Vagina (tissue), 2 donors: ENCODE measurements around the gene NXPH3. TPM values are rescaled to one million over a fixed set of nuclear protein-coding genes. Genes with fewer than 3 reads are reported as not detected.
A peak's percentile ranks its signal among the peaks of the same experiment; 100 is the strongest.

ENCODE experiments used
- DNase-seq, 2 donors: peaks; one replicate each; pipeline ENCODE4 v3.0.0-alpha.2; 2017; ENCODE audit errors: extremely low spot score in 2 of 2
- H3K27ac ChIP-seq: fragments of 200-600 bp; sonication (generic); one replicate; pipeline ENCODE4 v1.5.1; 2019
- H3K27me3 ChIP-seq: fragments of 200-600 bp; sonication (generic); one replicate; pipeline ENCODE4 v1.5.1; 2019
- H3K36me3 ChIP-seq, 2 donors: fragments of 200-600 bp; sonication (generic); one replicate each; pipeline ENCODE4 v1.5.1; 2017 to 2019
- H3K4me1 ChIP-seq: fragments of 200-600 bp; sonication (generic); one replicate; pipeline ENCODE4 v1.5.1; 2019
- H3K4me3 ChIP-seq, 2 donors: fragments of 200-600 bp; sonication (generic); 1 replicate in 1 of 2; 2 replicates in 1 of 2; pipeline ENCODE4 v1.5.1; 2016 to 2019
- H3K9me3 ChIP-seq: fragments of 200-600 bp; sonication (generic); one replicate; pipeline ENCODE4 v1.5.1; 2019
- POLR2A ChIP-seq, 2 donors: fragments of 450-650 bp; IDR thresholded peaks; one replicate each; pipeline ENCODE4 v1.6.1; 2017; ENCODE audit warnings: antibody characterized with exemption in 2 of 2, mild to moderate bottlenecking in 2 of 2, moderate library complexity in 2 of 2
- POLR2AphosphoS5 ChIP-seq, 2 donors: sonication (generic); formaldehyde crosslinking; IDR thresholded peaks; one replicate each; pipeline ENCODE4 v1.9.0; 2017; ENCODE audit warnings: antibody characterized with exemption in 2 of 2, mild to moderate bottlenecking in 2 of 2, low read depth in 1 of 2; ENCODE audit not compliant: insufficient read depth in 1 of 2
- intact Hi-C: fragments of 100-400 bp; cut with DNase I; formaldehyde crosslinking; loops from one replicate; pipeline ENCODE4 v1.15.1; 2023
- total RNA-seq: library from RNA; depleted of rRNA; stranded (reverse); fragments of >200 nt; gene quantifications from one replicate; pipeline ENCODE4 v1.2.3, GENCODE V29; 2016
- TF ChIP-seq, protein P1 (sequence below), 3 experiments: fragments of 450-650 bp in 2 of 3; fragments of 200-600 bp in 1 of 3; sonication (generic) in 1 of 3; IDR thresholded peaks; one replicate each; pipeline ENCODE4 v1.5.1; 2017 to 2019; ENCODE audit warnings: antibody characterized with exemption in 3 of 3, mild to moderate bottlenecking in 2 of 3, moderate library complexity in 2 of 3

The NXPH3 gene
- total RNA-seq, 1 donor from 2014 or later = 18.4 TPM

DNA sequence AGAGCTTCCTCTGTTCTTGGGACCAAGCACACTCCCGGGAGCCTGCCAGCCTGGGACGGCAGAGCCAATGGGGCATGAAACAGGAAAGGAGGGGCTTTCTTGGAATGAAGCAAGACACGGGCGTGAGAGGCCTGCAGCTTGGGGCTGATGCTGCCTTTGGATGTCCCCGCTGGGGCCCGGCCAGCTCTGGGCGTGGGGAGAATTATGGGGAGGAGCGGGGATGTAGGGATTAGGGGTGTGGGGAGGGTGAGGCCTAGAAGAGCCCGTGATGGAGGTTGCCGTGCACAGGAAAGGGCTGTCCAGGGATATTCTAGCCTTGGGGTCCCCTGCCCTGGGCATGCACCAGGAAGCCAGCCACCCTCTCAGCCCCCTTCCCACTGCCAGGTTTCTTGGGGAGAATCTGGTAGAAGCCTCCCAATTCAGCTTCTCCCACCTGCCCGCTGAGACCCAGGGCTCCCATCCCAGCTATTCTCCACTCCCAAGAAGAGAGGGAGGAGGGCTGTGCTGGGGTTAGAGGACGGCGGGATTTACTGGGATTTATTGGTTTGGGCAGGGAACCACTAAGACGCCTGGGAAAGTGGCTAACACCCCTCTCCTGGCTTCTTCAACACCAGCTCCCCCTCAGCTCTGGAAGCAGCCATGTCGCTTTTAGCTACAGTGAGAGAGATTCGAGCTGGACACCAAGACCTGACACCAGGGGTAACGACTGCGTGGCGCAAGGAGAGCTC lies 20.0 kb upstream of the NXPH3 start:
- TF ChIP-seq, protein P1, sequence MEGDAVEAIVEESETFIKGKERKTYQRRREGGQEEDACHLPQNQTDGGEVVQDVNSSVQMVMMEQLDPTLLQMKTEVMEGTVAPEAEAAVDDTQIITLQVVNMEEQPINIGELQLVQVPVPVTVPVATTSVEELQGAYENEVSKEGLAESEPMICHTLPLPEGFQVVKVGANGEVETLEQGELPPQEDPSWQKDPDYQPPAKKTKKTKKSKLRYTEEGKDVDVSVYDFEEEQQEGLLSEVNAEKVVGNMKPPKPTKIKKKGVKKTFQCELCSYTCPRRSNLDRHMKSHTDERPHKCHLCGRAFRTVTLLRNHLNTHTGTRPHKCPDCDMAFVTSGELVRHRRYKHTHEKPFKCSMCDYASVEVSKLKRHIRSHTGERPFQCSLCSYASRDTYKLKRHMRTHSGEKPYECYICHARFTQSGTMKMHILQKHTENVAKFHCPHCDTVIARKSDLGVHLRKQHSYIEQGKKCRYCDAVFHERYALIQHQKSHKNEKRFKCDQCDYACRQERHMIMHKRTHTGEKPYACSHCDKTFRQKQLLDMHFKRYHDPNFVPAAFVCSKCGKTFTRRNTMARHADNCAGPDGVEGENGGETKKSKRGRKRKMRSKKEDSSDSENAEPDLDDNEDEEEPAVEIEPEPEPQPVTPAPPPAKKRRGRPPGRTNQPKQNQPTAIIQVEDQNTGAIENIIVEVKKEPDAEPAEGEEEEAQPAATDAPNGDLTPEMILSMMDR (IDR thresholded peaks at IDR 0.05) = no peak
- TF ChIP-seq POLR2A (IDR thresholded peaks at IDR 0.05) = no peak
- TF ChIP-seq POLR2AphosphoS5 (IDR thresholded peaks at IDR 0.05; ENCODE audit: insufficient read depth in 1 of 2, low read depth in 1 of 2) = no peak
- DNase-seq = no peak
- Histone ChIP-seq H3K27ac (no peak overlapping the region), H3K4me3 (no peak overlapping the region), H3K36me3 (no peaks in the 10 kb centered on the region), H3K27me3 (no peaks in the 10 kb centered on the region), H3K9me3 (no peaks in the 10 kb centered on the region), H3K4me1 (peaks cover 17% of the 10 kb centered on the region)
- intact Hi-C loops = loop anchor here (2.0 to 10.0 kb wide), 5 partner anchors 61 to 439 kb away; partner anchors contain the start of genes DLX3 and NGFR

DNA sequence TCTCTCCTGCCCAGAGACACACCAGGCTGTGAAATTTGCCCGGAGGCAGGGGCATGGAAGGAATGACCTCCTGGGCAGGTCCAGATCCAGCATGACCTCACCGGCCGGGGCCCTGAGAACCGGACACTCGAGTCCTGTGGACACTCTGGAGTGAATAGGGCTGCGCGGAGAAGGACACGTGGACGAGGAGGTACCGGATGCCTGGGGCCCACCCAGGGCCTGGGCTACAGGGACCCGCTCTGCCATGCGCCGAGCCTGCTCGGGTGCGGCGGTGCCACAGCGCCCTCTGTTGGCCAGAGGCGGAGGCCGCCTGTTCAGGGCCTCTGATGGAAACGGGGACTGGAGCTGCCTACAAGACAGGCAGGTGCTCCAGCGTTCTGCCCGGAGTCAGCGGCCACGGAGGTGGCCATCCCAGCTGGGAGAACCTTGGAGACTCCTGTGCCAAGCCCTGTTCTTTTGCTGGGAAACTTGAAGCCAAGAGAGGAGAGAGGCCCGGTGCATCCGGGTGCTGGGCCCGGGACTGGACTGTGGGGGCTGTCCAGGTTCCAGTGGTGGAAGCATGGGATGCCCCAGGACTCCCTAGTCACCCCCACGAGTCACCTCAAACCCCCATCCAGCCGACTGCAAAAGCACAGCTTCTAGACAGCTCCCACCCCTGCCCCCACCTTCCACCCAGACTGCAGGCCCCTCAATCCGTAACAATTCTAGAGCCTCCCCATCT lies 19.3 kb upstream of the NXPH3 start:
- Histone ChIP-seq H3K27me3 (no peaks in the 10 kb centered on the region), H3K4me1 (peaks cover 17% of the 10 kb centered on the region), H3K9me3 (no peaks in the 10 kb centered on the region), H3K27ac (no peak overlapping the region), H3K36me3 (no peaks in the 10 kb centered on the region), H3K4me3 (no peak overlapping the region)
- intact Hi-C loops = loop anchor here (2.0 to 10.0 kb wide), 5 partner anchors 62 to 438 kb away; partner anchors contain the start of genes DLX3 and NGFR
- TF ChIP-seq, protein P1 (IDR thresholded peaks at IDR 0.05) = peak; percentile 95 to 98 (median 97)
- no peak for TF ChIP-seq POLR2A (IDR thresholded peaks at IDR 0.05)
- peak in 1 of 2 donors; percentile 86 for DNase-seq

GRCh38 chr17:49557312-49558024 lies 18.2 kb upstream of the NXPH3 start:
- intact Hi-C loops = loop anchor here (2.0 to 10.0 kb wide), 5 partner anchors 63 to 437 kb away; partner anchors contain the start of genes DLX3 and NGFR
- DNase-seq = no peak
- H3K27me3 ChIP-seq = no peaks in the 10 kb centered on the region

DNA sequence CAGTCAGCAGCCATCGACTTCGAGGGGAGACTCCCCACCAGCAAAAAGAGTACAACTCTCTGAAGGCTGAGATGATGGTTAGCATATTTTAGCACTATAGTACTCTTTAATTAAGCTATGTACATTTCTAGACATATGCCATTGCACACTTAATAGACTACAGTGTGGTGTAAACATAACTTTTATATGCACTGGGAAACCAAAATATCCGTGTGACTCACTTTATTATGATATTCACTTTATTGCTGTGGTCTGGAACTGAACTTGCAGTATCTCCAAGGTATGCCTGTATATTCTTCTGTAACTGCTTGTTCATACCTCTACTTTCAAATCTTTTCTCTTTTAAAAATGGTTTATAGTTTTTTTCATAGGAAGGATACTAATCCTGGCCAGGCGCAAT lies 11.0 kb upstream of the NXPH3 start:
- intact Hi-C loops = loop anchor here (5.0 kb wide), 1 partner anchor 218 kb away; no protein-coding TSS in a partner anchor
- H3K27me3 ChIP-seq = no peaks in the 10 kb centered on the region
- no peaks in the 10 kb centered on the region for H3K36me3 ChIP-seq
- H3K4me1 ChIP-seq = peaks cover 26% of the 10 kb centered on the region
- no peak for DNase-seq
- H3K27ac ChIP-seq = no peak overlapping the region
- TF ChIP-seq POLR2AphosphoS5 (IDR thresholded peaks at IDR 0.05; ENCODE audit: insufficient read depth in 1 of 2, low read depth in 1 of 2) (no peak), POLR2A (IDR thresholded peaks at IDR 0.05) (no peak)
- TF ChIP-seq, protein P1 (IDR thresholded peaks at IDR 0.05) = no peak
- H3K4me3 ChIP-seq = no peak overlapping the region
- no peaks in the 10 kb centered on the region for H3K9me3 ChIP-seq

More at GRCh38 chr17:49557312-49558024, 18.2 kb upstream of the NXPH3 start:
- H3K27ac ChIP-seq = no peak overlapping the region
- H3K4me1 ChIP-seq = peaks cover 11% of the 10 kb centered on the region
- H3K9me3 ChIP-seq = no peaks in the 10 kb centered on the region
- no peak overlapping the region for H3K4me3 ChIP-seq
- TF ChIP-seq POLR2A (IDR thresholded peaks at IDR 0.05) = no peak
- no peaks in the 10 kb centered on the region for H3K36me3 ChIP-seq

- no peak for TF ChIP-seq POLR2A (IDR thresholded peaks at IDR 0.05)
- TF ChIP-seq, protein P1 (IDR thresholded peaks at IDR 0.05) = no peak
- peak; percentile 76 to 82 for TF ChIP-seq POLR2AphosphoS5 (IDR thresholded peaks at IDR 0.05; ENCODE audit: insufficient read depth in 1 of 2, low read depth in 1 of 2)
- peak overlapping the region; percentile 3 for H3K27ac ChIP-seq
- no peaks in the 10 kb centered on the region for H3K27me3 ChIP-seq
- H3K36me3 ChIP-seq = no peaks in the 10 kb centered on the region
- DNase-seq = no peak
- no peak overlapping the region for H3K4me3 ChIP-seq
- peaks cover 34% of the 10 kb centered on the region for H3K4me1 ChIP-seq
- H3K9me3 ChIP-seq = no peaks in the 10 kb centered on the region
- intact Hi-C loops = loop anchor here (5.0 kb wide), 1 partner anchor 216 kb away; no protein-coding TSS in a partner anchor
Measured at GRCh38 chr17:49565948-49566491, 9.7 kb upstream of the NXPH3 start.
